Activated T-helper 1 cell treated with anti-CD3 and anti-CD28 coated beads, Interleukin-2, amount 50 U/mL, for 16 hours (primary cell): Measurements from ENCODE around the gene MNAT1.
"Not testable (repeated sequence)": the region's sequence is repeated elsewhere in the genome, so short reads cannot be mapped to it uniquely, and the experiment has no call there.

Experiments
- DNase-seq, 2 donors: peaks; one replicate each; pipeline ENCODE4 v3.0.0-alpha.2; 2020; ENCODE audit warnings: low read depth in 1 of 2, low spot score in 1 of 2

Gene MNAT1

GRCh38 chr14:60878121-60878520 is 143.6 kb downstream of the MNAT1 start:
- no peak for DNase-seq

- DNase-seq = no peak
These were observed 144.0 kb downstream of the MNAT1 start for GRCh38 chr14:60878536-60878935.

- no peak for DNase-seq
These were observed 147.7 kb downstream of the MNAT1 start for GRCh38 chr14:60882219-60882618.

- DNase-seq = no peak
These were observed 149.6 kb downstream of the MNAT1 start for GRCh38 chr14:60884134-60884533.

GRCh38 chr14:60890636-60891035 is 156.1 kb downstream of the MNAT1 start:
- not testable (repeated sequence) for DNase-seq

GRCh38 chr14:60893911-60894310 is 159.3 kb downstream of the MNAT1 start:
- DNase-seq = no peak

- no peak for DNase-seq
These were observed 169.8 kb downstream of the MNAT1 start for GRCh38 chr14:60904381-60904780.

- no peak for DNase-seq
These were observed 171.4 kb downstream of the MNAT1 start for GRCh38 chr14:60905923-60906322.

- no peak for DNase-seq
These were observed 181.2 kb downstream of the MNAT1 start for GRCh38 chr14:60915781-60916180.

GRCh38 chr14:60922050-60922449 is 187.5 kb downstream of the MNAT1 start:
- DNase-seq = no peak

- DNase-seq = no peak
These were observed 190.7 kb downstream of the MNAT1 start for GRCh38 chr14:60925286-60925685.

GRCh38 chr14:60926002-60926401 is 191.4 kb downstream of the MNAT1 start:
- no peak for DNase-seq

- DNase-seq = no peak
These were observed 196.7 kb downstream of the MNAT1 start for GRCh38 chr14:60931218-60931617.

GRCh38 chr14:60933920-60934655 is 199.5 kb downstream of the MNAT1 start:
- DNase-seq = no peak

GRCh38 chr14:60935319-60935718 is 200.8 kb downstream of the MNAT1 start:
- DNase-seq = no peak

- no peak for DNase-seq
These were observed 209.1 kb downstream of the MNAT1 start for GRCh38 chr14:60943637-60944032.

- no peak for DNase-seq
These were observed 209.6 kb downstream of the MNAT1 start for GRCh38 chr14:60944204-60944603.

GRCh38 chr14:60945984-60946383 is 211.4 kb downstream of the MNAT1 start:
- no peak for DNase-seq

- no peak for DNase-seq
These were observed 212.2 kb downstream of the MNAT1 start for GRCh38 chr14:60946773-60947172.

- DNase-seq = no peak
These were observed 217.3 kb downstream of the MNAT1 start for GRCh38 chr14:60951776-60952435.

- DNase-seq = no peak
These were observed 221.6 kb downstream of the MNAT1 start for GRCh38 chr14:60956202-60956601.

GRCh38 chr14:60956632-60957031 is 222.1 kb downstream of the MNAT1 start:
- no peak for DNase-seq

GRCh38 chr14:60958146-60958545 is 223.6 kb downstream of the MNAT1 start:
- DNase-seq = no peak
